GM19452 (cell line): ENCODE results near the gene PRDM15.

Source experiments
- ATAC-seq: cut with Tn5 transposase; IDR thresholded peaks from one replicate; pipeline ENCODE4 v1.9.1; 2021; ENCODE audit not compliant: unreplicated experiment

PRDM15 gene

GRCh38 chr21:41886328-41886727 lies 7.2 kb upstream of the PRDM15 start:
- ATAC-seq: no peak

GRCh38 chr21:41885341-41886024 lies 6.3 kb upstream of the PRDM15 start:
- ATAC-seq: no peak

DNA sequence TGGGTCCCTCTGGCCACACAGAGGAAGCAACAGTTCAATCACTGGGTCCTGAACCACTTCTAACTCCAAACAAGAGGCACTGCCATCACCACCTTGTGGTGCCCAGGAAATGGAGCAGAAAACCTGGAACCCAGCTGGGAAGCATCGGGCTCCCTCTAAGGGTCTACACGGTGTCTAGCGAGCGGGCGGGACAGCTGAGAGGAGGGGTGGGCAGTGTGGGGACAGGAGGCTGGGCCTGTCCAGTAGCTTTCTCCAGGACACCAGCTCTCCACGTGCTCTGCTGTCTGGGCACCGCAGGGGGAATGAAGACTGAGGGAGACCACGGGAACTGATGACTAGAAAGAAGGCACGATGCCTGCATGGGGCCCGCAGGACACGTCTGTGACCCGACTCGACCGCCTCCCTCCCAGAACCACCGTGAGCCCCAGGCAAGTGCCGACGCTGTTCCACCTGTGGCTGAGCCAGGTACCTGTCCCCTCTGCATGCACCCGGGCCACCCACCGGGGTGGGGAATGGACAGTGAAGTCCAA lies 5.4 kb upstream of the PRDM15 start:
- ATAC-seq: no peak

- ATAC-seq: no peak
Measured at GRCh38 chr21:41883582-41883981, 4.4 kb upstream of the PRDM15 start.

- ATAC-seq: no peak
Measured at GRCh38 chr21:41881051-41881450, 1.9 kb upstream of the PRDM15 start.

GRCh38 chr21:41880153-41880552 lies 1.0 kb upstream of the PRDM15 start:
- no peak for ATAC-seq

GRCh38 chr21:41878831-41879189 lies 334 bp downstream of the PRDM15 start:
- peak; percentile 44 for ATAC-seq

DNA sequence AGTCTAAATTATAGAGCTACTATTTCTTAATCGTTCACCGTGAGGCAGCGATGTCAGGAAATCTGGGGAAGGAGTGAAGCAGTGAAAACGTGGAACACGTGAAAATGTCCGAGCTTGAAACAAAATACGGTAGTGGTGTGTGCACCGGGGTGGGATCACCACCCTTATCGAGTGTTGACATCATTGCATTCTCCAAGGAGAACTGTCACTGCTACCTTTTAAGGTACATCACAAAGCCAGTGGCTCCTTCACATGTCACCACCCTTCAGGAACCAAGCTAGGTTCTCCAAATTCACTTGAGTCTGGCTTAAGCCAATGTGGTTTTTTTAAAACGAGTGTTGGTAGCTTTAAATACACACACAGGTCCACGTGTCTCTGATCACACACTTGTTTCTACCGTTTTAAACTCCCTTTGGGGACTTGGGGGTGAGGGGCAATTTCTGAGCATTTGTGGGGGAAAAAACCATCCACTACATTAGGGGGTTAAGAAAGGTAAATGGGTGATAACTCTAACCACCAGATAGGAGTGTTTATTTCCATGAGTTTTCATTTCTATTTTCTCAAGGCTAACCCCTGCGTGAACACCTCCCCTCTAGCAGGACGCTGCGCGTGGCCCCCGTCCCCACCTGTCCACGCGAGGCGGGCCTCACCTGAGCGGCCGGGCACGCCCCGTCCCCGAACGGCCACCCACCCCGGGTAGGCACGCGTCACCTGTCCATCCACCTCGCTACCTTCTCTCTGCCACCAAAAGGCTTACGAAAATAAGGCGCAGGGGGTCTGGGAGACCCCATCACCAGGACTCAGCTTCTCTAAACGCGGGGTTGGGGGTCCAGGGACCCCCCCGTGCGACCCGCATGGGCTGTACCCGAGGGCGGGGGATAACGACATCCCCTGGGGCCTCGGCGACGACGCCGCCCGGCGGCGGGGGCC lies 978 bp downstream of the PRDM15 start:
- ATAC-seq: peak; percentile 19

DNA sequence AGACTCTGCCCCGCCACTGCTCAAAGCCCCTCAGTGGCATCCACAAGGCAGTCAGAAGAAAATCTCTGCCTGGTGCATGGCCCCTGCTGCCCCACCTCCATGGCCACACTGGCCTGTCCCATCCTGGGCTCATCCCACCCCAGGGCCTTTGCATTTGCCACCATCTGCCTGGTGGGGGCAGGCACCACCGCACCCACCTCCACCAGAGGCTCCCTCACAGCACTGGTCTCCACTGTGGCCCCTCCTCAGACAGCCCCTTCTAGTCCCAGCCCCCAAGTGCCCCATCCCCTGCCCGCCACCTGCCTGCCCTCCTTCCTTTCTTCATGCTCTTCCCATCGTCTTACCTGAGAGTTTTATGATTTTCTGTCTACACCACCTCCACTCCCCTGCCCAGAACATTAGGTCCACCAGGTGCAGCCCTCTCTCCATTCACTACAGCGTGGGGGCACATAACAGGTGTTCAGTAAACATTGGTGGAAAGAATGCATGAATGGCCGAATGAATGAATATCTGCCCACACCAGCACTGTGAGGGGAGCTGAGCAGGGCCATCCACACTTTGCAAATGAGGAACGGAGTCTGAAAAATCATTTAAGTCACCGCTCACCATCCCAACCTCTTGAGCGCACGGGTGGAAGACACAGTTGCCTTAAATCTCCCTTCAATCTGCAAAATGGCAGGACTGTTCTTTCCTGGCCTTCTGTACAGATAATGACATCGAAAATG lies 2.1 kb downstream of the PRDM15 start:
- ATAC-seq: no peak

DNA sequence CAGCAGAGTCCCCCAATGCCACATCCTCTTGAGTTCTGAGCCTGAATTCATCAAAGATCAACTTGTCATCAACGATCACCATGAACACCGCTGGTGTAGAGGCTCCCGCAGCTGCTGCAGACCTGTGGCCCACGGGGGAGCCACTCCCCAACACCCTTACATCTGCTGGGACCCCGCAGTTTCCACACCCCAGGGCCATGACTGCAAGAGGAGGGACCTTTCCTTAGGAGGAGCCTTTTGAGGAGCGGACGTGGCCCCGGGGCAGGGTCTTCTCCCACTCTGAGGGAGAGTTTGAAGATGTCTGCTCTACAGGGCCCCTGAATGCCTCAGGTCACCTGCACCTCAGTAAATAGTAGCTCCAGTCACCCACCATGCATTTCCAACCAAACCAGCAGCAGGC lies 2.7 kb downstream of the PRDM15 start:
- ATAC-seq: no peak

GRCh38 chr21:41875086-41875485 lies 4.1 kb downstream of the PRDM15 start:
- ATAC-seq: no peak

- ATAC-seq: no peak
Measured at GRCh38 chr21:41874611-41875010, 4.5 kb downstream of the PRDM15 start.

GRCh38 chr21:41873426-41873825 lies 5.7 kb downstream of the PRDM15 start:
- ATAC-seq: no peak

- no peak for ATAC-seq
Measured at GRCh38 chr21:41873005-41873404, 6.1 kb downstream of the PRDM15 start.

DNA sequence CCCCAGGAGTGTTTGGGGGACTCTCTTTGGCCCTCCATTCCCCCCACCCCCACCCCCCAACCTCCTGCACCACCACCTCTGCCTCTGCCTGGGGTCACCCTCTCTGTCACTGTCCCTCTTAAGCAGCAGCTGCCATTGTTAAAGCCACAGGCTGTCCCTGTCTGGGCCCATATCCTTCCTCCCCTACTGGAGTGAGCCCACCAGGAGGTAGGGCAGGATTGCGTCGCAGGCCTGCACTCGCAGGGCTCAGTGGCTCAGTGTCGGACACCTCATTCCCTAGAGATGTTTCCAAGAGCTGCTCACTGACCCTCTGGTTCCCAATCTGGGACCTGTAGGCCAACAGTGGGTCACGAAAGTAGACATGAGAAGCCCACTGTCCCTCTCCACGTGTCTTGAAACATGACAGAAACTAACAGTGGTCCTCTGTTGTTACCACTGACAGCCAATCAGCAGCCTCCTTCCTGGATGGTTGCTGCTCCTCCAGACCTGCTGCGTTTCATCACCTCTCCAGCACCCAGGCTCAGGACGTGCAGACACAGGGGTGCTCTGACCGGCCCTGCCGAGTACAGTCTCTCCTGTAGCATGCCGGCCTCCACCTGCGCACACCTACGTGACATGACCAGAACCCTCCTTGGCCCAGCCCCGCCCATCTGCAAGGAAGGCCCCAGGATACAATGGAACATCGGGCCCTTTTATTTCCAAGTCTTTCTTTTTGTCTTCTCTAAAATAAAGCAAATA lies 7.7 kb downstream of the PRDM15 start:
- ATAC-seq: no peak

GRCh38 chr21:41869771-41870170 lies 9.4 kb downstream of the PRDM15 start:
- no peak for ATAC-seq

DNA sequence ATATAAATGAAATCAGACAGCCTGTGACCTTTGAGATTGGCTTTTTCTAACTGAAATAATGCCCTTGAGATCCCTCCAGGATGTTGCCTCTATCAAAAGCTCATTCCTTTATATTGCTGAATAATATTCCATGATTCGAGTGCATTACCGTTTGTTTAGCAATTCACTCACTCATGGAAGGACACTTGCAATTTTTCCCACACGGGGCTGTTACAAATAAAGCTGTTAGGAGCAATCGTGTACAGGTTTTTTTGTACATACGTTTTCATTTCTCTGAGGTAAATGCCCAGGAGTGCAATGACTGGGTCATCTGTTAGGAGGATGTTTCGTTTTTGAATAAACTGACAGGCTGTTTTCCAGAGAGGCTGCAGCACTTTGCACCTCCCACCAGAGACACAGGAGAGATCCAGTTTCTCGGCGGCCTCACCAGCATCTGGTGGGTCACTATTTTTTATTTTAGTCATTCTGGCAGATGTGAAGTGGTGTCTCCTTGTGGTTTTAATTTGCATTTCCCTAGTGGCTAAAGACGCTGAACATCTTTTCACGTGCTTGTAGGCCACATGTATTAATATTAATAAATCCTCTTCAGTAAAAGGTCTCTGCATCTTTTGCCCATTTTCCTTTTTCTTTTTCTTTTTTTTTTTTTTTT lies 11.0 kb downstream of the PRDM15 start:
- ATAC-seq: peak; percentile 59

DNA sequence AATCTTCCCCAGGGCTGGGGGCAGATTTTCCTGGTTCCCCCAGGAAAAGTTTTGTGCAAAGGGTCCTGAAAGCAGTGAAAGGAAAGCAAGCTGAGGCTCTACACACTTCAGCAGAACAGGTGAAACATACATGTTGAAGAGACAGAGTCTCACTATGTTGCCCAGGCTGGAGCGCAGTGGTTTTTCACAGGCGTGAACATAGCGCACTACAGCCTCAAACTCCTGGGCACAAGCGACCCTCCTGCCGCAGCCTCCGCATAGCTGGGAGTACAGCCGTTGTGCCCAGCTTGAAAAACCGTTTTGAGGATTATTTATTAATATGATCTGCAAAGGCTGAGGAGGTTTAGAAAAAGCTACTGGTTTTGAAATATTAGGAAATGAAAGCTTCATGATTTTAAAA lies 11.8 kb downstream of the PRDM15 start:
- ATAC-seq: no peak

GRCh38 chr21:41866274-41866809 lies 12.8 kb downstream of the PRDM15 start:
- ATAC-seq: no peak
